HCT116 (cell line): ENCODE results near the gene HES5. TPM values are rescaled to one million over a fixed set of nuclear protein-coding genes. Genes with fewer than 3 reads are reported as not detected.

Experiments used
- ATAC-seq: fragments of 200-7000 bp; cut with Tn5 transposase; 2 replicates; pipeline ENCODE4 v1.9.1; 2020; ENCODE audit warnings: mild to moderate bottlenecking, moderate library complexity
- BruUV-seq: library from RNA; stranded (reverse); fragments of 400-500 nt; replicated peaks from 2 replicates; lab custom pipeline; 2021; lab: Mats Ljungman, UMichigan
- CTCF ChIA-PET: fragments of 300-600 bp; sonication (Branson Sonifier 250); formaldehyde crosslinking; loops from one replicate; lab custom pipeline; 2021; ENCODE audit warnings: antibody characterized with exemption; lab: Charles Lee
- POLR2A ChIA-PET: fragments of 300-600, 350-600 bp; sonication (Branson Sonifier 250); formaldehyde crosslinking; loops from one replicate; lab custom pipeline; 2021; ENCODE audit warnings: antibody characterized with exemption; lab: Charles Lee
- RAD21 ChIA-PET, 2 experiments: fragments of 300-600 bp; sonication (Branson Sonifier 250); formaldehyde crosslinking; loops; one replicate each; lab custom pipeline; 2023; ENCODE audit warnings: low total read pairs in 2 of 2; ENCODE audit not compliant: uncharacterized antibody in 2 of 2, unreplicated experiment in 2 of 2, low non-redundant PET in 1 of 2; lab: Charles Lee
- DNase-seq: peaks from one replicate; pipeline ENCODE4 v3.0.0-alpha.2; 2010; ENCODE audit warnings: low read depth, low spot score
- H2AFZ ChIP-seq: fragments of 200-600 bp; shearing (Covaris generic), sonication (generic); 2 replicates; pipeline ENCODE4 v1.6.1; 2017; ENCODE audit warnings: low read depth, mixed run types, mixed read lengths, antibody characterized with exemption, low read length; ENCODE audit not compliant: poor library complexity, severe bottlenecking
- H3K27ac ChIP-seq: 2 replicates; pipeline ENCODE4 v1.5.1; 2012; ENCODE audit warnings: low read depth, low read length
- H3K27me3 ChIP-seq: fragments of 200-600 bp; sonication (generic); 2 replicates; pipeline ENCODE4 v1.6.1; 2016; ENCODE audit warnings: mixed run types, low read length, mixed read lengths; ENCODE audit not compliant: insufficient read depth
- H3K36me3 ChIP-seq, 2 experiments: fragments of 200-500 bp in 1 of 2; fragments of 200-600 bp in 1 of 2; sonication (Bioruptor generic) in 1 of 2; sonication (generic) in 1 of 2; 2 replicates each; pipeline versions ENCODE4 v1.5.1 to v1.6.1; 2014 to 2016; ENCODE audit warnings: low read length in 2 of 2, inconsistent platforms in 1 of 2, mixed read lengths in 1 of 2, mixed run types in 1 of 2; ENCODE audit not compliant: insufficient read depth in 2 of 2, control insufficient read depth in 1 of 2
- H3K4me1 ChIP-seq, 2 experiments: fragments of 200-600 bp in 1 of 2; sonication (generic) in 1 of 2; 2 replicates each; pipeline versions ENCODE4 v1.5.1 to v1.6.1; 2012 to 2017; ENCODE audit warnings: low read length in 2 of 2, inconsistent platforms in 1 of 2, mild to moderate bottlenecking in 1 of 2, mixed read lengths in 1 of 2, mixed run types in 1 of 2, moderate library complexity in 1 of 2; ENCODE audit not compliant: insufficient read depth in 2 of 2, control insufficient read depth in 1 of 2
- H3K4me2 ChIP-seq: fragments of 200-600 bp; sonication (generic); 2 replicates; pipeline ENCODE4 v1.6.1; 2017; ENCODE audit warnings: mixed run types, low read length, mixed read lengths
- H3K4me3 ChIP-seq, 2 experiments: fragments of 200-600 bp in 1 of 2; sonication (generic) in 1 of 2; replicated peaks in 1 of 2; 2 replicates each; pipeline ENCODE4 v1.5.1; 2011 to 2016; ENCODE audit warnings: low read length in 2 of 2, control low read depth in 1 of 2, low read depth in 1 of 2, mild to moderate bottlenecking in 1 of 2, mixed read lengths in 1 of 2, mixed run types in 1 of 2
- H3K79me2 ChIP-seq: fragments of 200-600 bp; sonication (generic); 2 replicates; pipeline ENCODE4 v1.6.1; 2017; ENCODE audit warnings: mild to moderate bottlenecking, mixed run types, low read length, moderate library complexity, mixed read lengths; ENCODE audit not compliant: insufficient read depth
- H3K9ac ChIP-seq: fragments of 200-600 bp; sonication (generic); 2 replicates; pipeline ENCODE4 v1.6.1; 2016; ENCODE audit warnings: low read length, mixed read lengths
- H3K9me2 ChIP-seq: fragments of 200-600 bp; sonication (generic), shearing (Covaris generic); 2 replicates; pipeline ENCODE4 v1.6.1; 2017; ENCODE audit warnings: mixed run types, mild to moderate bottlenecking, moderate library complexity; ENCODE audit not compliant: insufficient read depth
- H3K9me3 ChIP-seq, 2 experiments: fragments of 200-500 bp in 1 of 2; fragments of 200-600 bp in 1 of 2; sonication (Bioruptor generic) in 1 of 2; sonication (generic) in 1 of 2; 2 replicates each; pipeline ENCODE4 v1.6.1; 2014 to 2017; ENCODE audit warnings: low read length in 2 of 2, mixed read lengths in 2 of 2, inconsistent platforms in 1 of 2, low read depth in 1 of 2, mild to moderate bottlenecking in 1 of 2, mixed run types in 1 of 2, moderate library complexity in 1 of 2; ENCODE audit not compliant: control insufficient read depth in 1 of 2, insufficient read depth in 1 of 2
- H4K20me1 ChIP-seq: fragments of 200-600 bp; sonication (generic), shearing (Covaris generic); 2 replicates; pipeline ENCODE4 v1.6.1; 2017; ENCODE audit warnings: mixed run types, mild to moderate bottlenecking, moderate library complexity; ENCODE audit not compliant: insufficient read depth
- ATF3 ChIP-seq: IDR thresholded peaks from 2 replicates; pipeline ENCODE4 v1.6.1; 2012
- CBX3 ChIP-seq: IDR thresholded peaks from 2 replicates; pipeline ENCODE4 v1.6.1; 2012; ENCODE audit warnings: low read depth
- CEBPB ChIP-seq: IDR thresholded peaks from 2 replicates; pipeline ENCODE4 v1.6.1; 2012; ENCODE audit warnings: low read depth
- EGR1 ChIP-seq: IDR thresholded peaks from 2 replicates; pipeline ENCODE4 v1.6.1; 2012; ENCODE audit warnings: low read depth
- ELF1 ChIP-seq: IDR thresholded peaks from 2 replicates; pipeline ENCODE4 v1.6.1; 2012; ENCODE audit warnings: low read depth, borderline replicate concordance
- EZH2phosphoT487 ChIP-seq: fragments of 200-600 bp; IDR thresholded peaks from 2 replicates; pipeline ENCODE4 v1.6.1; 2018; ENCODE audit warnings: antibody characterized with exemption, borderline replicate concordance
- FOSL1 ChIP-seq: IDR thresholded peaks from 2 replicates; pipeline ENCODE4 v1.6.1; 2012; ENCODE audit warnings: low read depth
- JUND ChIP-seq: IDR thresholded peaks from 2 replicates; pipeline ENCODE4 v1.6.1; 2012
- POLR2A ChIP-seq: IDR thresholded peaks from 2 replicates; pipeline ENCODE4 v1.7.0; 2011; ENCODE audit warnings: borderline replicate concordance; ENCODE audit not compliant: insufficient read depth, insufficient read length; ENCODE audit errors: extremely low read depth
- POLR2AphosphoS5 ChIP-seq: IDR thresholded peaks from 2 replicates; pipeline ENCODE4 v1.6.1; 2011; ENCODE audit warnings: mild to moderate bottlenecking, low read depth, low read length, moderate library complexity
- RAD21 ChIP-seq: IDR thresholded peaks from 2 replicates; pipeline ENCODE4 v1.6.1; 2012; ENCODE audit warnings: low read depth, mild to moderate bottlenecking
- REST ChIP-seq: IDR thresholded peaks from 2 replicates; pipeline ENCODE4 v1.6.1; 2012; ENCODE audit warnings: low read depth
- TCF7L2 ChIP-seq: IDR thresholded peaks from 2 replicates; pipeline ENCODE4 v1.7.0; 2011; ENCODE audit warnings: borderline replicate concordance, inconsistent platforms; ENCODE audit not compliant: insufficient read depth, insufficient read length; ENCODE audit errors: extremely low read depth
- YY1 ChIP-seq: IDR thresholded peaks from 2 replicates; pipeline ENCODE4 v1.6.1; 2011; ENCODE audit warnings: low read length, low read depth, moderate library complexity, mild to moderate bottlenecking; ENCODE audit not compliant: insufficient replicate concordance; ENCODE audit errors: extremely low read depth
- ZFX ChIP-seq: fragments of 450-650 bp; IDR thresholded peaks from 2 replicates; pipeline ENCODE4 v1.6.1; 2017
- ZNF274 ChIP-seq: fragments of 200-500 bp; sonication (Bioruptor generic); IDR thresholded peaks from 2 replicates; pipeline ENCODE4 v1.6.1; 2014; ENCODE audit warnings: mild to moderate bottlenecking, low read depth, low read length, inconsistent platforms
- intact Hi-C: fragments of 100-400 bp; cut with micrococcal nuclease; formaldehyde crosslinking; loops from 2 replicates; pipeline ENCODE4 v1.10.0; 2022
- total RNA-seq: library from RNA; stranded (reverse); gene quantifications from one replicate; pipeline ENCODE4 v1.2.1, GENCODE V29; 2021; ENCODE audit not compliant: unreplicated experiment

The HES5 gene
- total RNA-seq, 1 experiment from 2014 or later = not detected

- TF ChIP-seq YY1 (no peak), CEBPB (no peak), ATF3 (no peak), CBX3 (no peak), EGR1 (no peak), ZNF274 (no peak), ZFX (no peak), REST (no peak), RAD21 (no peak), FOSL1 (no peak), JUND (no peak), ELF1 (no peak), TCF7L2 (no peak), POLR2A (no peak), POLR2AphosphoS5 (no peak), EZH2phosphoT487 (no peak)
- no peak for DNase-seq
- POLR2A ChIA-PET = no interaction called here
- H3K27ac ChIP-seq = no peak overlapping the region
- H3K36me3 ChIP-seq = no peaks in the 10 kb centered on the region
- no peak for ATAC-seq
- intact Hi-C loops = no loop called here
- peaks cover 4 to 7% of the 10 kb centered on the region in 2 experiments; a peak in 2 of 4 replicates for H3K9me3 ChIP-seq
- H3K9ac ChIP-seq = no peak overlapping the region
- H3K9me2 ChIP-seq = no peaks in the 10 kb centered on the region
- RAD21 ChIA-PET = no interaction called here
- no peak overlapping the region for H2AFZ ChIP-seq
- CTCF ChIA-PET = no interaction called here
- no peaks in the 10 kb centered on the region for H3K79me2 ChIP-seq
- no peaks in the 10 kb centered on the region for H3K27me3 ChIP-seq
- BruUV-seq = no TSS peak
- peaks cover 9 to 11% of the 10 kb centered on the region in 2 experiments; a peak in 3 of 4 replicates for H3K4me1 ChIP-seq
- no peak overlapping the region for H3K4me3 ChIP-seq
- no peaks in the 10 kb centered on the region for H4K20me1 ChIP-seq
- H3K4me2 ChIP-seq = no peak overlapping the region
These were observed 38.0 kb downstream of the HES5 start for GRCh38 chr1:2492091-2492490.
